T-helper 1 cell (primary cell): ENCODE results near the gene IL32.
A peak's percentile ranks its signal among the peaks of the same experiment; 100 is the strongest.
"Not testable (repeated sequence)": the region's sequence is repeated elsewhere in the genome, so short reads cannot be mapped to it uniquely, and the experiment has no call there.

Source experiments
- DNase-seq, 5 donors: peaks; one replicate each; pipeline ENCODE4 v3.0.0-alpha.2; 2012 to 2020

Gene IL32

GRCh38 chr16:3052571-3053329 is 12.7 kb upstream of the IL32 start:
- DNase-seq, result not testable (repeated sequence)

- not testable (repeated sequence) for DNase-seq
Observed at GRCh38 chr16:3053330-3053710, 12.1 kb upstream of the IL32 start.

- peak in 1 of 5 donors; percentile 90 for DNase-seq
Observed at GRCh38 chr16:3054965-3055733, 10.3 kb upstream of the IL32 start.

GRCh38 chr16:3055734-3056115 is 9.7 kb upstream of the IL32 start:
- DNase-seq, result not testable (repeated sequence)

- DNase-seq, result no peak
Observed at GRCh38 chr16:3056336-3057180, 8.9 kb upstream of the IL32 start.

- DNase-seq, result peak in 1 of 5 donors; percentile 73
Observed at GRCh38 chr16:3057181-3058138, 8.0 kb upstream of the IL32 start.

- DNase-seq, result peak in 4 of 5 donors; percentile 37 to 76 (median 41)
Observed at GRCh38 chr16:3058139-3059030, 7.1 kb upstream of the IL32 start.

GRCh38 chr16:3059041-3059722 is 6.3 kb upstream of the IL32 start:
- peak; percentile 76 to 91 (median 81) for DNase-seq

- DNase-seq, result no peak
Observed at GRCh38 chr16:3059723-3060242, 5.7 kb upstream of the IL32 start.

GRCh38 chr16:3060339-3061127 is 4.9 kb upstream of the IL32 start:
- no peak for DNase-seq

GRCh38 chr16:3062553-3062952 is 2.9 kb upstream of the IL32 start:
- no peak for DNase-seq

- peak in 1 of 5 donors; percentile 51 for DNase-seq
Observed at GRCh38 chr16:3063625-3064386, 1.6 kb upstream of the IL32 start.

GRCh38 chr16:3065742-3066439 is 451 bp downstream of the IL32 start:
- no peak for DNase-seq

GRCh38 chr16:3066440-3066748 is 954 bp downstream of the IL32 start:
- peak in 1 of 5 donors; percentile 36 for DNase-seq

GRCh38 chr16:3068487-3068886 is 3.0 kb downstream of the IL32 start:
- DNase-seq, result peak in 1 of 5 donors; percentile 73

- not testable (repeated sequence) for DNase-seq
Observed at GRCh38 chr16:3069146-3069545, 3.7 kb downstream of the IL32 start.

GRCh38 chr16:3070608-3071111 is 5.2 kb downstream of the IL32 start:
- DNase-seq, result peak in 1 of 5 donors; percentile 55

GRCh38 chr16:3071655-3072054 is 6.2 kb downstream of the IL32 start:
- peak in 1 of 5 donors; percentile 48 for DNase-seq
